Muscle layer of colon (tissue), 2 donors: ENCODE measurements around the gene ANKMY1.

ENCODE experiments used
- H3K27ac ChIP-seq: one replicate; pipeline ENCODE4 v1.7.0; 2013; ENCODE audit warnings: low read depth, mild to moderate bottlenecking, low read length, moderate library complexity
- H3K27me3 ChIP-seq, 2 donors: one replicate each; pipeline ENCODE4 v1.7.0; 2013; ENCODE audit warnings: low read length in 2 of 2, mild to moderate bottlenecking in 2 of 2; ENCODE audit not compliant: insufficient read depth in 2 of 2, control insufficient read depth in 1 of 2
- H3K36me3 ChIP-seq: one replicate; pipeline ENCODE4 v1.7.0; 2013; ENCODE audit warnings: mild to moderate bottlenecking, low read length; ENCODE audit not compliant: insufficient read depth
- H3K4me1 ChIP-seq: one replicate; pipeline ENCODE4 v1.7.0; 2013; ENCODE audit warnings: mild to moderate bottlenecking, low read length; ENCODE audit not compliant: insufficient read depth
- H3K4me3 ChIP-seq, 2 donors: one replicate each; pipeline ENCODE4 v1.7.0; 2013; ENCODE audit warnings: low read length in 2 of 2, low read depth in 1 of 2, mild to moderate bottlenecking in 1 of 2, moderate library complexity in 1 of 2
- H3K9ac ChIP-seq: one replicate; pipeline ENCODE4 v1.7.0; 2013; ENCODE audit warnings: low read length
- H3K9me3 ChIP-seq: one replicate; pipeline ENCODE4 v1.7.0; 2013; ENCODE audit warnings: mild to moderate bottlenecking, low read length
- donor health status: abdominal sarcoma.
- donor health status: Adenocarcinoma of cecum.

ANKMY1 gene

DNA sequence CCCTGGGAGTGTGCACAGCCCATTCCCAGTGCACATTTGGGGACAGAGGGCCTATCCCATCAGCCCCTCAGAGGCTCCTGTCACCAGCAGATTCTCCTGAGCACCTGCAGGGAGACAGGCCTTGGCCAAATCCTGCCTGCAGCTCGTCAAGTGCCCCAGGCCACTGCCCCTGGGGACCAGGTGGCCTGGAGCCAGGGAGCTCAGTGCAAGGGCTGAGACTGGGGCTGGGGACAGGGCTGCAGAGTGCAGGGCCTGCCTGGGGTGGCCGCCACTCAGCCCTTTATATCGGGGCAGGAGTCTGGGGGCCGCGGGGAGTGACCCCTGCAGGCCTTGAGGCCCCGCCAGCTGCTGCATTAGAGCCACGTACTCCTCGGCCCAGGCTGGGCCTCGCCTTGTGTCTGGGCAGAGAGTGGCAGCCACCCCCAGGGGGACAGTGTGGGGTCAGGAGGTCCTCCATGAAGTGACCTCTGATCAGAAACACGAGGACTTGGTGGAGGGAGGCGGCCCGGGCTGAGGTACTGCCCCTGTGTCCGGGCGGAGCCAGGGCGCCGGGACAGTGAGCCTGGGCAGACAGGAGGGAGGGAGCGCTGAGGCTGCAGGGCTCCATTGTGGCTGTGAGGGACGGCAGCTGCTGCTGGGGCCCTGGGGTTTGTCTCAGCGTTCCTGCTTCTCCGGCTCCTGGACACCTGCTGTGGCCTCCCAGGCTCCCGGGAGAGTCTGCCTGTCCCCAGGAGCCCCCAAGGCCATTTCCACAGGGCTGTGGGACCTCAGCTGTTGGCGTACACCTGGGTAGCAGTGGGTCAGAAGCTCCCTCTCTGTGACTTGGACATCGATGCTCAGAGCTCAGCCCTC lies 98.2 kb downstream of the ANKMY1 start:
- Histone ChIP-seq H3K4me1 (no peaks in the 10 kb centered on the region), H3K9me3 (no peaks in the 10 kb centered on the region), H3K27me3 (no peaks in the 10 kb centered on the region), H3K27ac (no peak overlapping the region), H3K9ac (no peak overlapping the region), H3K36me3 (peaks cover 10% of the 10 kb centered on the region), H3K4me3 (no peak overlapping the region)

DNA sequence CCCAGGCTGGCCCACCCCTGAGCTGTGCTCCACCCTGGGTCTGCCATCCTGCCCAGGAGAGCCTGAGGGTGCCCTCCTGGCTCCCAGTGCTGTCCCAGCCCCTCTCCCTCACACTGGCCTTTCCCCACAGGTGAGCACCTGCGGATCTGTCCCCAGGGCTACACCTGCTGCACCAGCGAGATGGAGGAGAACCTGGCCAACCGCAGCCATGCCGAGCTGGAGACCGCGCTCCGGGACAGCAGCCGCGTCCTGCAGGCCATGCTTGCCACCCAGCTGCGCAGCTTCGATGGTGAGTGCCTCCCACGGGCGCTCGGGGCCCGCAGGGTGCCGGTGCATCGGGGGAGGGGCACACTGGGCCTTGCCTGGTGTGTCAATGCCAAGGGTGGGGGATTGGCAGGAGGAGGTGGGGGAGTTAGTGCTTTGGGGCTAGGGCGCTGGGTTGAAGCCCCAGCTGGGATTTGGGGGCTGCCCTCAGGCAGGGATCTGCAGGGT lies 98.8 kb downstream of the ANKMY1 start:
- H3K4me3 ChIP-seq, result no peak overlapping the region
- H3K9me3 ChIP-seq, result no peaks in the 10 kb centered on the region

DNA sequence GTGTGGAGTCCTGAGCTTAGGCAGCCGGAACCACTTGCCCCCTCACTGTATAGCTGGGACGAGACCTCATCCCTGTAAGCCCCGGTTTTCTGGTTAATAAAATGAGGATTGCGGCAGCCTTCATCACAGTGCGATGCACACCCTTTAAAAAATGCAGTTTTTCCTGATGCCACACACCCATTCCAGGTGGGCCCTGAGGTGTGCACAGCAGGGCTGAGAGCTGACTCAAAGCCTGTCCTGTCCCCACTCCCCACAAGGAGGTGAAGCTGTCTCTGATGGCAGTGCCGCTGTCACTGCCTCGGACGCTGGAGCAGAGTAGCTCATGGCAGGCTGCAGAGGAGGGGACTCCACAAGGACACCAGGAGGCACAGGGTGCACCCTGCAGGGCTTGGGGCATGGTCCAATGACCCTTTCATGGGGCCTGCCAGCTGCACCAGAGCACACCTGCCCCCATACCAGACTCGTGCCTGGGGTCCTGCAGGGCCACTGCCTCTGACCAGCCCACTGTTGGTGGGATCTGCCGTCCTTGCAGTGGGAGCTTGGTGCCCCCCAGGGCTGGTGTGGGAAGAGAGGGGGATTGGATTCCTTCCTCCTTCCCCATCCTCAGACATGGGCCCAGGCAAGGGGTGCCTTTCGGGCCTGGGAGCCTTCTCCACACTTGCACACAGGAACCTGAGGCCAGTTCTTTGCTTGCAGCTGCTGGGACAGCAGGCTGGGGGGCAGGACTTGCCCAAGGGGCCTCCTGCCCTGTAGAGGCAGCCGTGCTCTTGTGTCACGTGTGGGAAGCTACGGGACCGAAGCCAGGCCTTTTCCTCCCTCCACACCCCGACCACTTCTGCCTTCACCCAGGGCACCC lies 99.5 kb downstream of the ANKMY1 start:
- H3K4me3 ChIP-seq, result no peak overlapping the region
- H3K9me3 ChIP-seq, result no peaks in the 10 kb centered on the region
- H3K36me3 ChIP-seq, result peaks cover under 1% of the 10 kb centered on the region
- peaks cover 0 to 4% of the 10 kb centered on the region in 2 donors for H3K27me3 ChIP-seq
- no peaks in the 10 kb centered on the region for H3K4me1 ChIP-seq
- no peak overlapping the region for H3K9ac ChIP-seq
- no peak overlapping the region for H3K27ac ChIP-seq

More for the DNA sequence above, 98.8 kb downstream of the ANKMY1 start:
- Histone ChIP-seq H3K36me3 (peaks cover 7% of the 10 kb centered on the region), H3K4me1 (no peaks in the 10 kb centered on the region), H3K9ac (no peak overlapping the region), H3K27ac (no peak overlapping the region), H3K27me3 (peaks cover 0 to 2% of the 10 kb centered on the region in 2 donors)

DNA sequence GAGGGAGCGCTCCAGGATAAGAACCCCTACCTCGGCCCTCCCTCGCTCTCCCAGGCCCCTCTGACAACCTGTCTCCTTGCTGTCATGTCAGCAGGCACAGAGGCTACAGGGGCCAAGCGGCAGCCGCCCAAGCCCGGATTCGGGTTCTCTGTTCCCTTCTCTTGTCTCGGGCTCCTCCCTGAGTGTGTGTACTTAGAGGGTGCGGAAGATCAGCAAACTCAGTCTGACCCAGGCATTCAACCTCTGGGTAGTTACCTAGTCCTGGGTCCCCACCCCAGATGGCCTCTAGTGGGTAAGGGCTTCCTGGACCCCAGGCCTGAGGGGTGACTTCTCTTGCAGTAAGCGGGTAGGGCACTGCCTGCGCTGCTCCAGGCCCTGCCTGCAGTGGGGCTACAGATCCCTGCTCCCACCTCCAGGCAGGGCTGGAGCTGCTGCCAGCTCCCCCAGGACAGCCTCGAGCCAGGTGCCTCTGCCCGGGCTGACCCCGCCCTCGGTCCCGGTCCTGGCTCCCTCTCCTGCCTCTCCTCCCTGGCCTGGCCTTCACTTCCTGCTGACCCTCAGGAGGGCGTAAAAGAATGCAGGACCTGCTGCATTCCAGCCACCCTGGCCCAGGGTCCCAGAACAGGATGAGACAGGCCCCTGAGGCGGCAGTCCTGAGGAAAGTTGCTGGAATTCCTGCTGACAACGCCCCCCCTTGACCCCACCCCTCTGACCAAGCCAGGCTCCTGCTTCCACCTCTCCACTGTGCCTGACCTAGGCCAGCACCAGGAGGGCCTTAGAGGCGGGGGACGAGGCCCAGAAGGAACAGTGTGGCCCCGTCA lies 100.4 kb downstream of the ANKMY1 start:
- Histone ChIP-seq H3K4me1 (no peaks in the 10 kb centered on the region), H3K27ac (no peak overlapping the region), H3K27me3 (peaks cover 0 to 4% of the 10 kb centered on the region in 2 donors), H3K4me3 (no peak overlapping the region), H3K36me3 (no peaks in the 10 kb centered on the region), H3K9me3 (no peaks in the 10 kb centered on the region), H3K9ac (no peak overlapping the region)

DNA sequence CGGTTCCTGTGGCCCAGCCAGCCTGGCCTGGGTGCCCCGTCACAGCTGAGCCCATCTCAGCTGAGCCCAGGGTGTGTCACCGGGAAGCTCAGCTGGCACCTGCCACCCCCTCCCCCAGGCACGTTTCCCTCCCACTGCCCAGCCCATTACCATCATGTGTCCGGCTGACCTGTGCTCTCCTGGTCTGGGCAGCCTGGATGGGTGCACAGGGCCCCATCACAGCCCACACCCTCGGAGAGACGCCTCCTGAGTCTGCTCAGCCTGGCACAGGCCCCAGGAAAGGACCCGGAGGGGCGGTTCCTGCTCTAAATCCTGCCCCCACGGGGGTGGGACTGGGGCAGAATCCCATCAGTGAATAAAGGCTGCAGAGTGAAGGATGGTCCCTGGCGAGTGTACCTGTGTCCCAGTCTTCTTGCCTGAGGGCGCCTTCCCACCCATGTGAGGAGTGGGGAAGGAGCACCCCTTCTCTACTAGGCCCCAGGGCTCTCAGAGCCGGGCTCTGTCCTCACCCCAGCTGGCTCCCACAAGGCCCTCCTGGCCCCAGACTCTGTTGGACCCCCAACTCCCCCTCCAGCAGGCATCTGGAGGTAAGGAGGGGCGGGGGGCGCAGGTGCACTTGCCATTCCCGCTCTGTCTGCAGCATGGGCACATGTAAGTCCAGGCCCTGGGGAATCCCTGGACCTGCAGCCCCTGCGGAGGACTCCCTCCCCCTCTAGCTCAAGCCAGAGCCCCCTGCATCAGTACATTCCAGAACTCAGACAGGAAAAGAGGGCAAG lies 101.2 kb downstream of the ANKMY1 start:
- Histone ChIP-seq H3K9me3 (no peaks in the 10 kb centered on the region), H3K27me3 (peaks cover 0 to 8% of the 10 kb centered on the region in 2 donors), H3K4me1 (peaks cover 6% of the 10 kb centered on the region), H3K4me3 (no peak overlapping the region), H3K27ac (no peak overlapping the region), H3K9ac (no peak overlapping the region), H3K36me3 (no peaks in the 10 kb centered on the region)

DNA sequence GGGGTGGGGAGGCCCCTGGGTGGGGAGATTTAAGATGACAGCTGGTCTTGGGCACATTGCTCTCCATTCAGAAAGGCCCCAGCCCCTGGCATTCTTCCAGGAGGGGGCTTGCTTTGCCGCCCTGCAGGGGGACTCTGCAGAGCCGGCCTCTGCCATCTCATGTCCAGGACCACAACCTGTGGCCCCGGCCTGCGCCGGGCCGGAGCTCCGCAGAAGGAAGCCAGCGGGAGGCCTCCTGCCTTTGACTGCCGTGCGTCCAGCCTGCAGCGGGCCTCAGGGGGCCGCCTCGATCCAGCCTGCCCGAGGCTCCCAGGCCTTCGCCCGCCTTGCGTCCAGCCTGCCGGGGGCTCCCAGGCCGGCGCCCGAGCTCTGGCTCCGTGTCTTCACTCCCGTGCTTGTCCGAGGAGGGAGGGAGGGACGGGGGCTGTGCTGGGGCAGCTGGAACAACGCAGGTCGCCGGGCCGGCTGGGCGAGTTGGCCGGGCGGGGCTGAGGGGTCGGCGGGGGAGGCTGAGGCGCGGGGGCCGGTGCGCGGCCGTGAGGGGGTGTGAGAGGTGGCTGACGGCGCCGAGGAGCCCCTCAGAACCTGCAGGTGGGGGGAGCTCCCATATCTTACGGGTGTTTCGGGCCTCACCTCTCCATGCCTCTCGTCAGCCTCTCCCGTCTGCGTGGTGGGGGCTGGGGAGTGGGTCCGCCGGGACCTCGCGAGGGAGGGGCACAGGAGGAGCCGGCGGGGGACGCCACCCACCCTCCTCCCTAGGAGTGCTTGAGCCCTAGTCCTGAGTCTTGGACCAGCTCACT lies 101.9 kb downstream of the ANKMY1 start:
- no peak overlapping the region for H3K27ac ChIP-seq
- peaks cover 0 to 16% of the 10 kb centered on the region in 2 donors for H3K27me3 ChIP-seq
- peaks cover 8% of the 10 kb centered on the region for H3K4me1 ChIP-seq

DNA sequence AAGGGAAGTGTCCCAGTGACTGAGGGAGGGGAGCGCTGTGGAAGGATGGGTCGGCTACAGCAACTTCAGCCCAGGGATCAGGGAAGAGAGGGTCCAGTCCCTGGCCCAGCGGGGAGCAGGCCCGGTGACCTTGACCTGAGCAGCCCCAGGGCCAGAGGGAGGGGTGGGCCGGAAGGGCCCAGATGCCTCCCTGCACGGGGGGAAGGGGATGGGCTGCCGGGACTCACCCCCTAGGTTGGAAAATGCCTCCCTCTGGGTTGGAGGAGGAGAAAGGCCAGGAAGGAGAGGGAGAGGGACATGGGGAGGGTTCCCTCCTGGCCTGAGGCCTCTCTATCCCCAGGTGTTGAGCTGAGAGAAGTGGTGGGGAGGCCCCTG lies 102.5 kb downstream of the ANKMY1 start:
- Histone ChIP-seq H3K27ac (no peak overlapping the region), H3K9ac (no peak overlapping the region), H3K27me3 (peaks cover 0 to 16% of the 10 kb centered on the region in 2 donors), H3K4me1 (peaks cover 11% of the 10 kb centered on the region), H3K9me3 (no peaks in the 10 kb centered on the region), H3K36me3 (no peaks in the 10 kb centered on the region), H3K4me3 (no peak overlapping the region)

More for the DNA sequence above, 101.9 kb downstream of the ANKMY1 start:
- H3K4me3 ChIP-seq, result no peak overlapping the region
- H3K9ac ChIP-seq, result no peak overlapping the region
- H3K9me3 ChIP-seq, result no peaks in the 10 kb centered on the region
- no peaks in the 10 kb centered on the region for H3K36me3 ChIP-seq

DNA sequence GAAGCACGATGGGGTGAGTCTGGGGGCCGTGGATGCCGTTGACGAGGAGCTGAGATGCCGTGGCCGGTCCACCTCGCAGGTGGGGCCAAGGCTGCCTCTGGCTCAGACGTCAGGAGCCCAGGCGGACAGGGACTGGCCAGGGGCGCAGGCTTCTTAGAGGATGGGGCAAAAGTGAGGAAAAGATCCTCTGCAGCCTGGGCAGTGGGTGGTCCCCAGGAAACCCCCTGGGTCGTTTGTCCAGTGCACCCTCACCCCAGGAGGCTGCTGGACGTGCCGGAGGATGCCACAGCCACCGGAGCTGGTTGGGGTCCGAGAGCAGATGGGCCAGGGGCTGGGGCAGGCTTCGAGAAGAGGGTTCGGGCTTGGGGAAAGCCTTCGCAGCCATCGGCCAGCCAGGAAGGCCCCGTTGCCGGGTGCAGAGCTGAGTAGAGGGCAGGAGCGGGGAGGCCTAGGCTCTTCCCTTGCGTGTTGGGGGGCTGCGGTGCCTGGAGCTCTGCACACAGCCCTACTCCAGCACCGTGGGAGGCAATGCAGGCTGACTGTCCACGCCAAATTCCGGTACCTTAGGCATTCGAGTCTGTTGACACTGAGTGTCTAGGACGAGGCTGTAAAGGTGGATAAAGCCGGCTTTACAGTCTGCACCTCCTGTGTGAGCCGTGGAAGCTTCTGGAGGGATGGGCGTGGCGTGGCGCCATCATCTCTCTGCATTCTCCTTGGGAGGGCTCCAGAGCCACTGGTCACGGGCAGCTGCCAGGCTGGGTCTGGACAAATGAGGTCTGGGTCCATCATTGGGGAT lies 103.5 kb downstream of the ANKMY1 start:
- H3K36me3 ChIP-seq, result no peaks in the 10 kb centered on the region
- no peak overlapping the region for H3K4me3 ChIP-seq
- no peaks in the 10 kb centered on the region for H3K9me3 ChIP-seq
- peaks cover 12% of the 10 kb centered on the region for H3K4me1 ChIP-seq
- no peak overlapping the region for H3K27ac ChIP-seq
- H3K27me3 ChIP-seq, result peaks cover 0 to 16% of the 10 kb centered on the region in 2 donors
- no peak overlapping the region for H3K9ac ChIP-seq

DNA sequence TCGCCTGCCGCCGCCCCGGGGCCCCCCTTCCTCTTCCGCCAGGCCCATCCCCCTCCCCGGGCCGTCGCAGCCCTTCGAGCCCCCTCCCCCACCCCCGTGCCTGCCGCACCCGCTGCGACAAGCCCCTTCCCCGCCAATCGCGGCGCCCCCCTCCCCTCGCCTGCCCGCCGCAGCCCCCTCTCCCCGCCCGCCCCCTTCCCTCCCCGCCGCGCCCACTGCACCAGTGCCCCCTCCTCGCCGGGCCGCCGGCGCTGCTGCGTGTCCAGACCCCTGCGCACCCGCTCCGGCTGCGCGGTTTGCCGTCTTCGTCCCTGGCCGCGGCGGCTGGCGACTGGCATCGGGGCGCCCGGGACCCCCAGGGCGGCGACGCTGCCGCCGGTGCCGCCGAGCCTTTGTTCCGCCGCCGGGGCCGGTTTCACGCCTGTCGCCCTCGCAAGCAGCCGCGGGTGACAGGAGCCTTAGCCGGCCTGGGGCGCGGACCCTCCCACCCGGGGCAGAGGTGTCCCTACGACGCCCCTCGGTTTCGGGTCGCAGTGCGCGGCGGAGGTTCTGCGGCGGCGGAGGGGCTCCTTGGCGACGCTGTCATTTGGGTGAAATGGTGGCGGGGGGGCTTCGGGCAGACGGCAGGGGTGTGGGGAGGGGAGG lies 104.2 kb downstream of the ANKMY1 start:
- no peaks in the 10 kb centered on the region for H3K36me3 ChIP-seq
- H3K27me3 ChIP-seq, result peaks cover 0 to 16% of the 10 kb centered on the region in 2 donors
- H3K4me1 ChIP-seq, result peaks cover 12% of the 10 kb centered on the region
- H3K9ac ChIP-seq, result no peak overlapping the region
- H3K27ac ChIP-seq, result no peak overlapping the region
- no peak overlapping the region for H3K4me3 ChIP-seq
- H3K9me3 ChIP-seq, result no peaks in the 10 kb centered on the region
